Measurements from ENCODE around the gene FAM83G.

The FAM83G gene

DNA sequence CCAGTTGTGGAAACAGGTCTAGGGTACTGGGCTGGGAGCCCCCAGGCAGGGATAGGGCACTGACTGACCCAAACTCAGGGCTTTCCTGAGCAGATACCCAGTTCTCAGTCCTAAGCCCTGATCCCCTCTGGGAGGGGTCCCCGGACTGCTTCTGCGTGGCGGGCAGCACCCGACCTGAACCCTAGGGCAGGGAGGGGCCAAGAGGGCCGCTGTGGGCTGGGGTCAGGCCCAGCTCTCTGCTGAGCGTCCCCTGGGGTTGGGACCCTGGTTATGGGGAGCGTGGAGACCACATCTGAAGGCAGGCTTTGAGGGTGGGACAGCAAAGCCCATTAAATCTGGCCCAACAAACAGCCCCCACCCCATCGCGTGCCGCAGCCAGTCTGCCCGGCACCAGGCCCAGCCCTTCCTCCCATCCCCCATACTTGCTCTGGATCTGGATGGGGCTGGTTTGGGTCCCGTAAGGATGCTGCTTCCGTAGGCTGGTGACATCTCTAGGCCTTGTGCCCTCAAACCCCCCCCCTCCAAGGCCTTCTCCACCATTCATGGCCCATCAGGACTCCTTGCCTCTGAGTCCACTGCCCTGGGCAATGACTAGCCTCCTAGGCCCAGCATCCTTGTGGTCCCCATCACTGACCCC, 691 bp upstream of the FAM83G start:
- no peak for DNase-seq

DNA sequence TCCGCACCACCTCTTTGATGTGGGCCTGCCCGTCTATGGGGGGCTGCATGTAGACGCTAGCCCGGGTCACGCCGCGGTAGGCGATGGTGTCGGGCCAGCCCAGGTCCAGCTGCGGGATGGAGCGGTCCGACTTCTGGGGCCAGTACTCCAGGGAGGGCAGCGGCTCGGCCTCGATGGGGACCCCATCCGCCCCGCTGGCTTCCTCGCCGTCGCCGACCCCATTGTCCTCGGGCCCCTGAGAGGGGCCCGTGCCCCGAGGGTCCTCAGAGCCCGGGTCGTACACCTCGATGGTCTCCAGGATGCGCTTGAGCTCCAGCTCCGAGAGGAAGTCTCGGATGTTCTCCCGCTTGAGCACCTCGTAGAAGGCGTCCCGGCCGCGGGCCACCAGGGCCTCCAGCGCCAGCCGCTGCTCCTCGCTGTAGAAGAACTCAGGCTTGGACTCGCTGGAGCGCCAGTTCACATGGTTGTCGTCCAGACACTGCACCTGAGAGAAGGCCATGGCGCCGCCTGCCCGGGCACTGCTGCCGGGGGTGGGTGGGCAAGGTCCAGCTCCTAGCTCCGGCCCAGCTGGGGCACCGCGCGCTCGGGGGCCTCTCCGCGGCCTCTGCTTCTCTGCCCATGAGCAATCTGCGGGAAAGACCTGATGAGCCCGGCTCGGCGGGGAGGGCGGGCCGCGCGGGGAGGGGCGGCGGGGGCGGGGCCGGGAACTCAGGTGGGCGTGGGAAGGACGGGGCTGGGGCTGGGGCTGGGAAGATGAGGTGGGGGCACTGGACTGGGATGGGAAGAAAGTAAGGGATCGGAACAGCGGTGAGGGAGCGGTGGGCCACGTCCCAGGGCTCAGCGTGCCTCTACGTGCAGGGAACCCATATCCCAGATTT, 782 bp downstream of the FAM83G start:
- peak; percentile 54 for DNase-seq

DNA sequence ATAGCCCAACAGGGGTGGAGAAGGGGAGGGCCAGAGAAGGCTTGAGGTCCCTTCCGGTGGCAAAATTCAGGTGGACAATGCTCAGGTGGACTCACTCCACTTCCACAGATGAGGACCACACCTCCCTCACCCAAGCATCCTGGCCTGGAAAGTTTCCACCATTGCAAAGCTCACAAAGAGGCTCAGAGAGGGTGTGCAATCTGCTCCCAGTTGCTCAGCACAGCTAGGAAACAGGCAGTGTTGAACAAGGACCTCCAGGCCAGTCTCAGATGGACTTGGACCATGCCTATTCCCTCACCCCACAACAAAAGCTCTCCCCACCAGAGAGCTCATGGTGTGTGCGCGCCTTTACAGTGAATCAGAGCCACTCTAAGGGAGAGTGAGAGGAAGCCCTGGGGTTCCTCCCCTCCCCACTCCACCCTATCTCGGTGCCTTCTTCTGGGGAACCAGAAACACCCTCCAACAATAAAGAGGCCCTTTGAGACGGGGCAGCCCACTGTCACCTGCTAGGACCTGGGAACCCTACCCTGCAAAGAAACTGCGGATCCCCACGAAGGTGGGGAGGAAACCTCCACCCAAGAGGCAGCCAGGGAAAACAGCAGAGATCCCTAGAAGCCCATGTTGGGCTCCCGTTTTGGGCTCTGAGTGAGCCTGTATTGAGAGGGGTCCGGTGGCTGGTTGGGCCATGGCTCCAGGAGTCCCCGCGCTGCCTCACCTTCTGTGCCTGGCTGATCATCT, 1.6 kb downstream of the FAM83G start:
- no peak for DNase-seq

DNA sequence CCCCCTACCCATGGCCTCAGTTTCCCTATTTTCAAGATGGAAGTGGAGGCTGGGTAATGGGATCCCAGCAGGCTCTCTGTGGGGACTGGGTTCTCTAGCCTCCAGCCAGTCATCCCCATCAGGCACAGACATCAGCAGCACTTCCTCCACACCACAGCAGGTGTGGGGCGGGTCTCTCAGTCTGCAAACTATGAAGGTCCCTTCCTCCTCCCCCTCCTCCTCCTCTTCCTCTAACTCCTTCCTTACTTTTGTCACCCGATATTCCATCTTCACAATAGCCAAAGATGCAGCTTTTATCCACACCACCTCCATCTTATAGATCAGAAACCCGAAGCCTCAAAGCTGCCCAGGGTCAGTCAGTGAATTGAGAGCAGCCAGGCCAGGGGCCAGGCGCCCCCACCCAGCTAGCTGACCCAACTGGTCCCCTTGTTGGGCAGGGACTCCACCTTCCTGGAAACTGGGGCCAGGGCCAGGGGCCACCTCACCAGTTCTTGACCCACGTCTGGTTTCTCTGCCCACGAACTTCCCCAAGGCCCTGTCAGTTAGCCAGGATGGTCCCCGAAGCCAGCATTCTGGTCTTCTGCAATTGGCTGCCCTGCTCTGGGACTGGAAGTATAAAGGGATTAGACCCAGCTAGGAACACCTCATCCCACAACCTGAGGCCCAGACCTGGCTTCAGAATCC, 2.5 kb downstream of the FAM83G start:
- DNase-seq, result no peak

DNA sequence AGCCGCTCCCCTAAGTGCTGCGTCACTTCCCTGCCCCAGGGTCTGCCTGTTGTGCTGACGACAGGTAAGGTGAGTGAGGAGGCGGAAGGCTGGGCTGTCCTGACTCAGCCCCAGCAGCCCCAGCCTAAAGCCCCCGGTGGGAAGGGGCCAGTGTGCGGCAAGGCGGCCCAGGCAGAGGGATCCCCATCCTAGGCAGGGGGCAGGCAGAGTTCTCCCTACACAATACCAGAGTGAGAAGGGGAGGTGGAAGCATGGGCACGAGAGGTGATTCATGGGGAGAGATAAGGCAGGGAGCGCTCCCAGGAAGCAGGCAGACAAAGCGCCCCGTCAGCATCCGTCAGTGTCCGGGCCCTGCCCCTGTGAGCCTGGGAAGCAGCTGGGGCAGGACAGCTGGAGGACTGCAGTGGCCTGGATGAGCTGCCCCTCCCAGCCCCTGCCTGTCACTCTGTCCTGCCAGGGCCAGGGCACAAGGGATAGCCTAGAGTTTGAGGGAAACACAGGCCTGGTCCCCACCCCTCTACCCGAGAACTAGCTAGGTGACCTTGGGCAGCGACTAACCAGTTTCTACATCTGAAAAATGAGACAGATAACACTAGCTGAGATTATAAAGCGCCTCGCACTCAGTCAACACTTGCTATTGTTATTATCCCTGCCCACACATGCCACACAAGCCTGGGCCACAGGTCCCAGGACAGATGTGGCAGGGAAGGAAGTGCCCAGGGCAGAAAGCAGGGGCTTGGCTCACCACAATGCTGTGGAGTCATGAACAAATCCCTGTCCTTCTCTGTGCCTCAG, 3.8 kb downstream of the FAM83G start:
- DNase-seq, result no peak

DNA sequence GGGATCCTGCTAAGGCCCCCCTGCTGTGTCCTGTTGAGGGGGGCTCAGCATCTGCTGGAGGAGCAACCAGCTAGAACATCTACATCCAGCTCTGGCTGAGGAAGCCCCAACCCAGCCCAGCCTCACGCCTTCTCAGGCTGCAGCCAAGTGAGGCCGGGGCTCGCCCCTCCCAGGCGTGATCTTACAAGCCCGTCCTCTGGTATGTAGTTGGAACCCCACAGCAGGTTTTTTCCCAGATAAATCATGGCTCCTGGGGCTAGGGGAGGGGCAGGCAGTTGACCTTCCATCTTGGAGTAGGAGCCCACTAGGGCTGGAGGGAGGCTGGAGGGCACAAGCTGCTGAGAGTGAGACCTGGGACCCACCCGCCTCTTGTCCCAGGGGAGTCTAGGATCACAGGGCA, 4.7 kb downstream of the FAM83G start:
- no peak for DNase-seq

DNA sequence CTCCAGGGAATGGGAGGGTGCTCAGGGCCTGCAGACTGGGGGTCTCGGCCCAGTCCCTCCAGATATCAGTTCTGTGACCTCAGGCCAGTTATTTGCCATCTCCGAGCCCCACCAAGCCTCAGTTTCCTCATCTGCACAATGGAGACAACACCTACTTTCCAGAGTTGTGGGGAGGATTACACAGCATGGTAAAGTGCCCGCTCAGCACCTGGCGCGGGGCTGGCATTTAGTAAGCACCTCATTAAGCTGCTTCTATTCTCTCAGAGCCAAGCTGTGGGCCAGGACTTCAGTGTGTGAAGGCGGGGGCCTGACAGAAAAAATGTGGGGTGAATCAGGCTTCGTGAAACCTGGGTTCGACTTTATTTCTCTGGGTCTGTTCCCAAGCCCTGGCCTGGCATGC, 5.2 kb downstream of the FAM83G start:
- DNase-seq, result no peak

DNA sequence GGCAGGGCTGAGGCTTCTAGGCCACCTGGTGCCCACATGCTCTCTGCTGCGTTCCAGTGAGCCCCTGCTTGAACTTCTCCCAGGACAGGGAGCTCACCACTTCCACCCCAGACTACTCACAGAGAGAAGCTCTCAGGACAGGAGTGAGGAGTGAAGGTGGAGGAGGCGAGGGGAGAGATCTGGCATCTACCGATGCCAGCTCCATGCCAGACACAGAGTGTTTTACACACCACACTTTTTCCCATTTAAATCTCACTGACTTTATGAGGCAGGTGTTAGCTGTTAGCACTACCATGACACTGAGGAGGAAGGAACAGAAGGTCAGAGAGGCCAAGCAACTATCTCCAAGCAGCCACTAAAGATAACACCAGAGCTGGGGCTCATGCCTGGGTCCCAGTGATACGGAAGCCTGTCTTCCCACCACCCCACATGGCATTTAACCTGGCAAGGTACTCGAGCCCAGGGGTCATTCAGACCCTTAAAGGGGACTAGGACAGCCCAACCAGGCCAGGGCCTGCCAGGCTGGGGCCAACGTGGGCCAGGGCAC, 6.8 kb downstream of the FAM83G start:
- no peak for DNase-seq

DNA sequence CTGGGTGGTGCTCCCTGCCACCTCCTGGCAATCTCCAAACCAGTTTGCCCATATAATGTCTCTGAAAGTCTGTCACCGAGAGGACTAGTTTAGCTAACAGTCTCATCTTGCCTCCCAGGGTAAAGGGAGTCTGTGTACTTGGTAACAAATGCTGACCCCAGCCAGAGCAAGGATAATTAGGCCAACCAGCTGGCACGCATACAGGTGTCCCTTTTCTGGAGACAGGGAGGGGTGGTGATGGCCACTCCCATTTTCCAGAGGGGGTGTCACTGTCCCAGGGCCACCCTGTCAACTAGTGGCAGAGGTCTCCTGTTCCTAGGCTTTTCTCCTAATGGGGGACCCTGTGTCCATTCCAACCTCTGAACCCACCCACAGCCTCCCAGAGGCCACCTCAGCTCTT, 8.1 kb downstream of the FAM83G start:
- no peak for DNase-seq

DNA sequence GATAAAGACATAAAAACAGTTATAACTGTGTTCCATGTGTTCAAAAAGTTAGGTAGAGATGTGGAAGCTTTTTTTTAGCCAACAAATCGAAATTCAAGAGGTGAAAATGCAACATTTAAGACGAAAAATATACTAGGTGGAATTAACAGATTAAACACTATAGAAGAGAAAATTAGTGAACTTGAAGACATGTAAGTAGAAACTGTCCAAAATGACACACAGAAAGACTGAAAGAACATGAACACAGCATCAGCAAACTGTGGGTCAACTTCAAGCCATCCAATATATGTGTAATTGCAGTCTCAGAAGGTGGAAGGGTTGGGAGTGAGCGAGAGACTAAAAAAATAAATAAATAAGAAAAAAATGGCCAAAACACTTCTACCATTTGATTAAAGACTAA, 9.3 kb downstream of the FAM83G start:
- no peak for DNase-seq

DNA sequence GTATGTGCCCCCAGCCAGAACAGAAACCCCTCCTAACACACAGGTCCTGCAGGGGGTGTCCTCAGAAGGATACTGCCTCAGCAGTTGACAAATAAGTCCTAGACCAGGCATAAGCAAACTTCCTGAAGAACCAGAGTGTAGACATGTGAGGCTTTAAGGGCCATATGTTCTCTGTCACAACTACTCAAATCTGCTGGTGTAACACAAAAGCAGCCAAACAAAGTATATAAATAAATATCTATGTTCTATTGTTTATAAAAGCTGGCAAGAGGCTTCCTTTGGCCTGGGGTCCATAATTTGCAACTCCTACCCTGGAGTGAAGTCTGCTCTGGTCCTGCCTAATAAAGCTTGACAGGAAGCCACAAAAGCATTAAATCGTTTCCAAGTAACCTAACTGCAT, 9.9 kb downstream of the FAM83G start:
- no peak for DNase-seq

DNA sequence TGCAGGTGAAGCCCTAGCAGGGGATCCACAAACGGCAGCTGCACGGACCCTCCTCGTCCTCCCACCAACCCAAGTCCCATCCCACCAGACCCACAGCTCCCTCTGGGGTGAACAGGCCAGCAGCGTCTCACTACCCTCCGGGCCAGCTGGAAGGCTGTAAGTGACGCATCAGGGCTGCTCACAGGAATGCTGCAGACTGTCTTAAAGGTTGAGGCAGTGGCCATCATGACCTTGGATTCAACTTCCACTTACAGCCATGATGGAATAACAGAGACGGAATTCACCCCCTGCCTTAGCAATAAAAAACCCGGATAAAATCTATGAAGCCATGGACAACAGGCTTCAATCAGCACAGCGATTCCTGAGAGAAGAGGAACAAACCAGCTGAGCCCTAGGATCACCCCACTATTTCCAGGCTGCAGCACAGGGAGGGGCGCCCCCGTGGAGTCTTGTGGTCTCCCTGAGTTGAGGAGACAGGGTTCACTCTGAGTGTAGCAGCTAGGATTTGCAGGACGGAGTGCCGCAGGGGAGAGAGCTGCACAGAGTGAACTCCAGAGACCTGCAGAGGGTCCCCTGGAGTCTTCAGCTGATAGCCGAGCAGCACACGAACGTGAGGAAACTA, 10.5 kb downstream of the FAM83G start:
- no peak for DNase-seq

DNA sequence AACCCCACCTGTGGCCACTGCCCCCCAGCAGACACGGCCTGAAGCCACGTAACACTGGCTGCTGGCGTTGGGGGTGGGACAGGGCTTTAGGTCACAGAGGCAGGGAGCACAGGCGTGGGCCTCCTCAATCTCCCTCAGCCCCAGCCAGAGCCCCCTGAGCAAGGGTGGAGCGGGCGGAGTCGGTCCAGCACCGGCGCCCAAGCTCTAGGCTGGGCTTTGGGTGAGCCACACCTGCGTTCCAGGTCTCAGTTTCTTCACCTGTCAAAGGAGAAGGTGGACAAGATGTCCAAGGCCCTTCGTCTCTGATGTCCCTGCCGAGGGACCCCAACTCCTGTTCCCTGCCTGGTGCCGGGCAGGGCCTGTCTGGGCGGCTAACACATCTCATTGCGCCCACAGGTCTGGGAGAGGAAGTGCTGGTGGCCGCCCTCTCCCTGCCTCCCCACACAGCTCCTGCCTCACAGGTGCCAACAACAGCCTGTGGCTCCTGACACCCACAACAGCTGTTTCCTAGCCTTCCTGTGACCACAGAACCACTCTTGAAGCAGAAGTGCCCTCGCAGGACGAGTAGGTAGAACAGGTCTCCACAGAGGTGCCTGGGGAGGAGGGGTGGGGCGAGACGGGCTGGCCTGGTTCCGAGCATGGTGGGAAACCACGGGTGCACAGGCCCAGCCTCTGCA, 12.0 kb downstream of the FAM83G start:
- no peak for DNase-seq

DNA sequence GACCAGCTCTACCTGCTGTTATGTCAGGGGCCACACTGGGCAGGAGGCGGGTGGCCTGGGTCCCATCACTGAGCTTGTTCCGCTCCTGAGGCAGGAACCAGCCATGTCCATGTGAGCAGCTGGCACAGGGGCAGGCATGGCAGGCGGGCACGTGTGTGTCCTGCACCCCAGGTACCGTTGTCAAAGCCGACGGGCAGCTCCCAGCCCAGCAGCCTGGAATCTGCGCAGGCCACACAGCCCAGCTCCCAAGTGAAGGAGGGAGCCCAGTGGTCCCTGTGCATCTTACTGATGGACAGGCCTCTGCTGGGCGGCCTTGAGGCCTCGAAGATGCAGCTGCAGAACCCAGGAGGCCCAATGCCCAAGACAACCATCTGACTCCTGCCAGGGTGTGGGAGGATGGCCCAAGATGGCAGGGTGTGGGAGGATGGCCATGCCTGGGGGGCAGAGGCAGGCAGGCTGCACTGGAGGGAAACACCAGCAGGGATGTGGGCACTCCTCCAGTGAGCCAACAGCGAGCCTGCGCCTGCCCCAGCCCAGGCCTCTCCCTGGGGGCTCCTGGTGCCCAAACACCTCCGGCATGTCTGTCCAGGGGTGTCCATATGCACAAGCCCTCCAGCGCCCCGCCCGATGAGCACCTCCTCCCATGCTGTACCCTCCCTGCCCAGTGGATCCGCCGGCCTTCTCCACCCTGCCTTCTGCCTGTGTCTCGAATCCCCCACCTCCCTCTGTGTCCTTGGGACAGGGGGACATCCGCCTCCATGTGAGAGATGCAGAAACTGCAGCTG, 12.8 kb downstream of the FAM83G start:
- DNase-seq, result no peak

DNA sequence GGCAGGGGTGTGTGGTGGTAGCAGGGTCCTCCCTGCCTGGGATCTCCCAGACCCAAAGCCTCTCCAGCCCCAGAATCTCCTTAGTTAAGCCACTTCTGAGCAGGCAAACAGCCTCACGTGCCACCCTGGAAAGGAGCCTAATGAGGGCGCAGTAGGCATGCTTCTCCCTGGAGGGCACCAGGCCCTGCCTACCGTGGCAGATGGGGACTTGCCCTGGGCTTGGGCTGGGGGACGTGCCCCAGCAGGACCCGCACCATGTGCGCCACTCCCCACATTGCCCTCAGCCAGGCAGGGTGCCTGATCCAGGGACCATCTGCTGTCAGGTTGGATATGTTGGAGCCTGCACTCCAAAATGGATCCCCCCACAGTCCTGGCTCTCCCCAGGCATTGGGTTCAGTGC, 14.2 kb downstream of the FAM83G start:
- no peak for DNase-seq

DNA sequence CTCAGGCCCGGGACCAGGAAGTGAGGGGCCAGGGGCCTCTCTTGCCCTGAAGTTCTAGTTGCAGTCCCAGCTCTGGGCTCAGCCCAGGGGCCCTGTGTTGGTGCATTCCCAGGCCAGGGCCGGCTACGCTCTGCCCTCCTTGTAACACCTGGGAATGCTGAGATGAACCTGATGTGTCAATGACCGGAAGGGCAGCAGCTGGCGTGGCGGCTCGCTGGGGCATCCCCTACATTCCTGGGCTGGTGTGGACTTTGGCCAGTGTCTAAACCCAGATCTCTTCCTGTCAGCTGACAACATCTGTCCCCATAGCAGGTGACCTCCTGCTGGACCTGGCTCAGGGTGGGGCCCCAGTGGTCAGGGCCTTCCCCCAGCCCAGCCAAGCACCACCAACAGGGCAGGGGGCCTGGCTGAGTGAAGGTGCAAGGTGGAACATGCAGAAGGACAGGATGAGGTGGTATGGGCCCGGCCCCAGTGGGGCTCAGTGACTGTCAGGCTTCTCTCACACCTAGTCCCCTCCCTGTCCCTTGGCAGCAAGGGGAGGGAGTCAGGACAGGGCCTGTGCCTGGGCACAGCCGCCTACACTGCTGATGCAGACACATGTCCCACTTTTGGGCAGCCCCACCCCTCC, 15.9 kb downstream of the FAM83G start:
- DNase-seq, result no peak

DNA sequence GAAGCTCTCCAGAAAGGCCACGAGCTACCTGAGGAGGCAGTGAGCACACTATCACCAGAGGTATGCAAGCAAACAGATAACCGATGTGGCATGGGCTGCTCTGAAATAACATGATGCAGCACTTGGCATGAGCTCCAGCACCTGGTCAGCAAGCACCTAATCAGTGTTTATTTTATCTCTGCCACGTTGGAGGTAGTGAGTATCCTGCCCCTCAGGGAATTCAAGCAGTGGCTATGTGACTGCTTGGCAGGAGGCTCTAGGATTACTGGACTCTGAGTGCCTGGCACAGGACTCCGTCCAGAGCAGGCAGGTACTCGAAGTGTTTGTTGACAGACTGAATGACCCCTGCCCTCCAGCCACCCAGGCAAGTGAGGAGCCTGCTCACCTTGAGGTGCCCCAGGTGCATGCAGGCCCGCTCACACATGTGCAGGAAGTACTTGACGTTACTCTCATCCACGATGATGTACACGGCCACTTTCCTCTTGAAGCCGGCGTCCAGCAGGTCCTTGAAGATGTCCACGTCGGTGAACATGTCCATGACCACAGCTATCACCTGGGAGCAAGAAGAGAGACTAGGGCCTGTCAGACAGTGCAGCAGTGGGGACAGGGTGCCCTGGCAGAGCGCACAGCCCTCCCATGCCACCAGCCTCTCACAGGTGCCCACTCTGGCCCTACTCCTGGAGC, 16.6 kb downstream of the FAM83G start:
- DNase-seq, result no peak

DNA sequence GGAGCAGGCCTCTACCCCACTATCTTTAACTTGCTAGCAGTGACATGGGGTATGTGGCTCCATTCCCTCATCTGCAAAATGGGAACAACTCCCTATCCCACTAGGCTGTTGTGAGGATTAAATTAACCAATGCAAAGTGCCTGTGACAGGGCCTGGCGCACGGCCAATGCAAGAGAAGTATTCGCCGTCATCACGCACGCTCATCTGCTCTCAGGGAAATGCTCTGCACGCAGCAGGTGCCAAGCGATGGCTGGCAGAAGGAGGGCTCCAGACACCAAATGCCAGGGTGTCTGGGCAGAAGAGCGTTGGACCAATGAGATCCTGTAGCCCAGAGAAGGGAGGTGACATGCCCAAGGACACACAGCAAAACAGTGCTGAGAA, 17.3 kb downstream of the FAM83G start:
- no peak for DNase-seq

DNA sequence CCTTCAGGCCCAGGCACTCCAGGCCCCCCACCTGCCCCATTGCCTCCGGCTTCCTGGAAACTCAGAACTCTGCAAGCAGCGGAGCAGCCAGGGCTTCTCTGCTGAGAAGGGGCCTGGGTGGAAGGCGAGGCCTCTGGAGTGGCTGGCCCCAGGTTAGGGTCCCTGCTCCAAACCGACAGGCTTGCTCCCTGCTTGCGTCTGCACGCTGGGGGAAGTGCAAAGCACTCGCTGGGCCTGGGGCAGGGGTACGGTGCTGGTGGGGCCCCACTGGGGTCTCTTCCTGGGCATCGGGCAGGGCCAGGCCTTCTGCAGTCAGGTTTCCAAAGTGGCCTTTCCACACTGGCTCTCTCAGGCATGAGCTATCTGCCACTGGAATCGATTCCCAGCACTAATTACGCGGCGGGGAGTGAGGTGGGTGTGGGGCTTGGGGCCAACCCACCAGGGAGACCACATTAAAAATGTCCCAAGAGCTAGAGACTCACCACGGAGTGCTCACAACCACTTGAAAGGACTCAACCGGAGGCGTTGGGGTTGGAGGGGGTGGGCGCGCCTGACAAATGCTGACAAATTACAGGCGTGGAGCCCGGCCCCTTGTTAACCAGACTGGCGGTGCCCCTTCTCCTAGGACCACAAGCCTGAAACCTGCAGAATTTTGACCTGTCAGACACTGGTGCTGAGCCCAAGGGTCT, 17.9 kb downstream of the FAM83G start:
- no peak for DNase-seq
